Ammon's horn (tissue), 1 donor: ENCODE results near the gene CDH13.

ENCODE experiments used
- DNase-seq: peaks from one replicate; pipeline ENCODE4 v3.0.0-alpha.2; 2016; ENCODE audit warnings: low spot score

The CDH13 gene

GRCh38 chr16:83680980-83681379 lies 1054.2 kb downstream of the CDH13 start:
- DNase-seq = no peak

- DNase-seq = no peak
These were observed 1054.7 kb downstream of the CDH13 start for GRCh38 chr16:83681381-83681956.

- DNase-seq = no peak
These were observed 1055.5 kb downstream of the CDH13 start for GRCh38 chr16:83682116-83682867.

GRCh38 chr16:83682868-83683235 lies 1056.1 kb downstream of the CDH13 start:
- DNase-seq = no peak

- no peak for DNase-seq
These were observed 1058.9 kb downstream of the CDH13 start for GRCh38 chr16:83685615-83686165.

- DNase-seq = no peak
These were observed 1060.0 kb downstream of the CDH13 start for GRCh38 chr16:83686726-83687125.

GRCh38 chr16:83689385-83689831 lies 1062.6 kb downstream of the CDH13 start:
- DNase-seq = peak; percentile 62

DNA sequence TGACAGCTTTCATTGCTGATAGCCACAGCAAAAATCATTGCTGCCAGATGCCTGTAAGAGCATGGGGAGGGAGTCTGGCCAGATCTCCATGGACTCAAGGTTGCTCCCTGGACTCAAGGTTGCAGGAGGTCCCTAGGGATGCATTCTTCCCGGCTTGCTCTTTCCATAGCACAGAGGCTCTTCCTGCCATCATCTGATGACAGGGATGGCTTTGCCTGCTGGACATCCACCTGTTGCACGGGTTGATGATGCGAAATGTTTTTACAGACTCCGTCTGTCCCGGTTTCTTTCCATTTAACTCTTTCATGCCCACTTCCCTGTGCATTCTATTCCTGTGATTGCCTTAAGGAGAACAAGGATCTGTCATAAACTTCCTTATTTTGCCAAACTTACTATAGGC lies 1065.5 kb downstream of the CDH13 start:
- no peak for DNase-seq

DNA sequence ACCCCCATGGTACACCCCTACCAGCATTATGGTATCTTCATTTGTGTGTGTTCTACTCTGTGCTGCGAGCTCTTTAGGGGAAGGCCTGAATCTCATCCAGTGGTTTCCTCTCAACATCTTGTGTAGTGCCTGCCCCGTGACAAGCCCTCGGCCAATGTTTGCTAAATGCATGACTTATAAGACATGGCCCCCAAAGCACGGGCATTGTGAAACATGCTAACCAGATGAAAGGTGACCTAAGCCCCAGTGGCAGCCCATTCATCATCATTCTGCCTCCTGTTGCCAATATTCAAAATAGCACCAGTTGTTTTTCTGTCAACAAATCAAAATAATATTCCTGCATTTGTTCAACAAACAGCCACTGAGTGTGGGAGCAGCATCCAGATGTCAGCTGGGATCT lies 1072.2 kb downstream of the CDH13 start:
- DNase-seq = no peak

DNA sequence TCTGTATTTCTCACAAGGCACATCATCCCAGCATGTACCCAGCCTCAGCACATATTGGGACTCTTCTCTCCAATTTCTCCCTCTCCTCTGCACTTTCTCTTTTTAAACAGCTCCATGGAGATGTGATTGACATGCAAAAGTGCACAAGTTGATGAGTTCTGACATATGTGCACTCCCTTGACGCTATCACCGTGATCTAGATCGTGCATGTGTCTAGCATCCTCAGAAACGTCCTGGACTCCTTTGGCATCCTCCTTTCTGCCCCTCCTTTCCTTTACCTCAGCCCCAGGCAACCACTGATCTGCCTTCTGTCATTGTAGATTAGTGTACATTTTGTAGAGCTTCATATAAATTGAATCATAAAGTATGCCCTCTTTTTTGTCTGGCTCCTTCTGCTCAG lies 1073.0 kb downstream of the CDH13 start:
- DNase-seq = no peak

DNA sequence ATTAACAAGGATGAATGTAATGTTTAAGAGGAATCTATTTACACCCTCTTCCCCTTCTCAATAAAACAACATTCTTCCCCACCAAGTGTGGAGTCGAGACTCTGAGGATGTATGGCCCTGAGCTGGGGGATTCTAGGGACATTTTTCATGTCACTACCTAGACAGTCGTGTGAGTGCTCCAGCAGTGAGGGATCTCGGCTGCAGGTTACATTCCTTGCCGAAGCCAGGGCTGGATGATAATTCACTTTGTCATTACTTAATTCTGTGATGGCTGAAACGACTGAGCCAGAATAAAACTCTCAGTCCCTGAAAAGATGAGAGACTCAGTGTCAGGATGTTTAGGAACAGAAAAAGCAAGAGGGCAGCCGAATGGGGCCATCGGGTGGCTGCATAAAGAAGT lies 1074.1 kb downstream of the CDH13 start:
- no peak for DNase-seq

DNA sequence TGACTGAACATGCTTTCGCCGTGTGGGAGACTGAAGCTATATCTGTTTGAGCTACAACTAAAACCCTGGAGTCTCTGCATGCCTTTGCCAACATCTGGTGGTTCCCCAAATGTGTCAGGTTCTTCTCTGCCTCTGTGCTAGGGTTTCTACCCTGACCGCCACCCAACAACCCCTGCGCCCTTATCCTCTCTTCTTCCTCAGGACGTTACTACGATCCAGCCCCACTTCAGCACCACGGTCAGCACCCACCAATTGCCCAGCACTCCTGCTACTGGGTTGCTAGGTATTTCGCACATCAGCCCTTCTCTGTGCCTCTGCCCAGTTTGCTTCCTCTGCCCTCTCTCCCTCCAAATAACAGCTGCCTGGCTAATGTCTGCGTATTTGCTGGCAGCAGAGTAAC lies 1074.7 kb downstream of the CDH13 start:
- no peak for DNase-seq

- DNase-seq = no peak
These were observed 1077.9 kb downstream of the CDH13 start for GRCh38 chr16:83704656-83705055.

GRCh38 chr16:83705856-83706255 lies 1079.1 kb downstream of the CDH13 start:
- DNase-seq = no peak

- no peak for DNase-seq
These were observed 1079.6 kb downstream of the CDH13 start for GRCh38 chr16:83706394-83706793.

DNA sequence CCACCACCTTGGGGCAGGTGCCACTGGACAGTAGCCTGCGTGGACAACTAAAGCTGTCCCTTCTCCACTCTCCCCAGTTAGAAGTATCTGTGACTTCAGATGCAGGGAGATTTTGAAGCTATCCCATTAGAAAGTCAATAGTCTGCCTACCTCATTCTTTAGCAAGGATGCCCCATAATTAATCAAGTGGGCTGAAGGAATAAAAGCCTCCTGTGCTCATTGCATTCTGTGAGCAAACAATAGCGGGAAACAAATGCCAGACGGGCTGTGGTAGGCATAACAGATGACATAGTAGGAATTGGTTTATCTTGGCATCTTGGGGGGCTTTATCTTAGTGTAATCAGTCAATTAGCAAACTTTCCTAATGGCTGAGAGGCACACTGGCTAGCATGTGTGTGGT lies 1084.3 kb downstream of the CDH13 start:
- DNase-seq = no peak

DNA sequence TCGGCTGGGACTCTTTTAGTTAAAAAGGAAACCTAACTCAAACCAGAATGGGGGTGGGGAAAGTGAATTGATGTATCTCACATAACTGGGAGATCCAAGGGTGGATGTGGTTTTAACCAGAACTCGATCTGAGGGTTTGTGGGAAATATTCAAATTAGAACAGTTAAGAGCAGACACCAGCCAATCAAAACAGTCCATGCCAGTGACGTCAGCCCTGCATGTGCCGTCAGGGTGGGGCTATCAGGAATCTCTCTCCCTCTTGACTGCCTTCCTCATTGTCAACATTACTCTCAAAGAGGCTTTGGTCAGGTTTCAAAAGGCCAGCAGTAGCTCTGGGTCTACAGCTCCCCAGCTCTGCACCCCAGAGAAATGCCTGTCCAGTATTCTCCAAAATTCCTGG lies 1086.8 kb downstream of the CDH13 start:
- DNase-seq = no peak

GRCh38 chr16:83714286-83714685 lies 1087.5 kb downstream of the CDH13 start:
- no peak for DNase-seq

DNA sequence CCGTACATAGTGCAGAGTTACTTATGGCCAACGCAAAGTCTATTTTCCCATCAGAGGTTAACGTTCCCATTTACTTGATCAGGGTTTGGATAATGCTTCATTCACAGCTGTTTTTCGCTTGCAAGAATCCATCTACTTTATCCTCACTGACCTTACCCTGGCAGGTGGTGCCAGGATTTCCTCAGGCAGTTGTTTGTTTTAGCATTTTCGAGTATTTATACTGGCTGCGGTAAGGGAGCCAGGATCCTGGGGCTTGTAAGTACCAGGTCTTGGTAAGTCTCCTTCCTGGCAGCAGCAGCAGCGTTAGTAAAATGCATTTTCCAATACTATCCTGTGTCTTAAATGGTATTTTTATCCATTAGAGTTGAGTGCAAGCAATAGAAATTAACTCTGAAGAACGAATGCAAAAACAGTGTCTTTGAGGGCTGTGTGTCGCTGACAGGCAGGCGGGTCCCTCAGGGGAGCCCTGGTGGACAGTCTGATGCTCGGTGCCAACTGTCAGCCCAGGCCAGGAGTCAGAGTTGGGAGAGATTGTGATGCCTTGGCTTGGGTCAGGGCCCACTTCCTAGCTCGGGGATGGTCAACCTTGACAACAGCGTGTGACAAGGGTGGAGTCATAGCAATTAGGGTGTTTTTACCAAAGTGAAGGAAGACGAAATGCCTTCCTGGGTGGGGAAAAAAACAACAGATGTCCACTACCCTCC lies 1088.6 kb downstream of the CDH13 start:
- DNase-seq = no peak

- DNase-seq = no peak
These were observed 1090.5 kb downstream of the CDH13 start for GRCh38 chr16:83717308-83717707.

DNA sequence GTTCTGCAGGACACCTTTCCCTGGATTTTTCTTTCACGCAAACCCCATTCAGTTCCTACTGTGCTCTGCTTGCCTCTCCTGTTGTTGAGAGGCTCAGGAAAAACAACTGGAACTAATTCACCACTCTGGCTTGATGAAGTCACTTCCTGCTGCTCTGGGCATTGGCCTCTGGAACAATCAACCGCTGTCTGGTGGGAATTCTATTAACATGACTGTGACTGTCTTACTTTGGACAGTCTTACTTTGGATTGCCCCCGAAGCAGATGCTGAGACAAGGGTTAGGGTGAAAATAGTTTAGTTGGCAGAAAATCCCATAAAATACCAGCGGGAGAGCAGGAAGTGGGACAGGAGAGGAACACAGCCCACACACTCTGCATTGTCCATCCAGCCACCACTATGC lies 1091.0 kb downstream of the CDH13 start:
- peak; percentile 64 for DNase-seq

DNA sequence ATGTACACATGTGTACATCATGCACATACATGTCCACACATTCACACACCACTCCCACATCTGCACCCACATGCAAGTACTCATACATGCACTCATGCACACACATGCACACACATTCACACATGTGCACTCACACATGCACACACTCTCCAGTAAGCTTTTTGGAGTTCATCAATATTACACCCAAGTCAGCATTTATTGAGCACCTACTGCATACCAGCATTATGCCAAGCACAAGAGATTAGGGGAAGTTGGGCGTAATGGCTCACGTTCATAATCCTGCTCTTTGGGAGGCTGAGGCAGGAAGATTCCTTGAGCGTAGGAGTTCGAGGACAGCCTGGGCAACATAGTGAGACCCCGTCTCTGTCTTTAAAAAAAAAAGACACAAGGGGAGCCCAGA lies 1093.4 kb downstream of the CDH13 start:
- no peak for DNase-seq

GRCh38 chr16:83720981-83721380 lies 1094.2 kb downstream of the CDH13 start:
- no peak for DNase-seq
